Mucosa of stomach (tissue), 1 donor: Measurements from ENCODE around the gene ELAPOR2.
A peak's percentile ranks its signal among the peaks of the same experiment; 100 is the strongest.
"Not testable (repeated sequence)": the region's sequence is repeated elsewhere in the genome, so short reads cannot be mapped to it uniquely, and the experiment has no call there.

ENCODE experiments used
- H3K27me3 ChIP-seq: one replicate; pipeline ENCODE4 v1.7.0; 2013; ENCODE audit warnings: mild to moderate bottlenecking, low read length; ENCODE audit not compliant: control insufficient read depth, insufficient read depth
- H3K36me3 ChIP-seq: one replicate; pipeline ENCODE4 v1.7.0; 2013; ENCODE audit warnings: low read length; ENCODE audit not compliant: control insufficient read depth, insufficient read depth
- H3K4me1 ChIP-seq: one replicate; pipeline ENCODE4 v1.7.0; 2013; ENCODE audit warnings: mild to moderate bottlenecking, low read length; ENCODE audit not compliant: control insufficient read depth, insufficient read depth
- H3K4me3 ChIP-seq: one replicate; pipeline ENCODE4 v1.7.0; 2013; ENCODE audit warnings: low read length
- H3K9ac ChIP-seq: one replicate; pipeline ENCODE4 v1.7.0; 2013; ENCODE audit warnings: mild to moderate bottlenecking, low read length, moderate library complexity
- H3K9me3 ChIP-seq: one replicate; pipeline ENCODE4 v1.7.0; 2013; ENCODE audit warnings: mild to moderate bottlenecking, low read length, moderate library complexity; ENCODE audit not compliant: control insufficient read depth
- donor health status: Pancreatic carcinoma.

ELAPOR2 gene, protein sequence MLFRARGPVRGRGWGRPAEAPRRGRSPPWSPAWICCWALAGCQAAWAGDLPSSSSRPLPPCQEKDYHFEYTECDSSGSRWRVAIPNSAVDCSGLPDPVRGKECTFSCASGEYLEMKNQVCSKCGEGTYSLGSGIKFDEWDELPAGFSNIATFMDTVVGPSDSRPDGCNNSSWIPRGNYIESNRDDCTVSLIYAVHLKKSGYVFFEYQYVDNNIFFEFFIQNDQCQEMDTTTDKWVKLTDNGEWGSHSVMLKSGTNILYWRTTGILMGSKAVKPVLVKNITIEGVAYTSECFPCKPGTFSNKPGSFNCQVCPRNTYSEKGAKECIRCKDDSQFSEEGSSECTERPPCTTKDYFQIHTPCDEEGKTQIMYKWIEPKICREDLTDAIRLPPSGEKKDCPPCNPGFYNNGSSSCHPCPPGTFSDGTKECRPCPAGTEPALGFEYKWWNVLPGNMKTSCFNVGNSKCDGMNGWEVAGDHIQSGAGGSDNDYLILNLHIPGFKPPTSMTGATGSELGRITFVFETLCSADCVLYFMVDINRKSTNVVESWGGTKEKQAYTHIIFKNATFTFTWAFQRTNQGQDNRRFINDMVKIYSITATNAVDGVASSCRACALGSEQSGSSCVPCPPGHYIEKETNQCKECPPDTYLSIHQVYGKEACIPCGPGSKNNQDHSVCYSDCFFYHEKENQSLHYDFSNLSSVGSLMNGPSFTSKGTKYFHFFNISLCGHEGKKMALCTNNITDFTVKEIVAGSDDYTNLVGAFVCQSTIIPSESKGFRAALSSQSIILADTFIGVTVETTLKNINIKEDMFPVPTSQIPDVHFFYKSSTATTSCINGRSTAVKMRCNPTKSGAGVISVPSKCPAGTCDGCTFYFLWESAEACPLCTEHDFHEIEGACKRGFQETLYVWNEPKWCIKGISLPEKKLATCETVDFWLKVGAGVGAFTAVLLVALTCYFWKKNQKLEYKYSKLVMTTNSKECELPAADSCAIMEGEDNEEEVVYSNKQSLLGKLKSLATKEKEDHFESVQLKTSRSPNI

DNA sequence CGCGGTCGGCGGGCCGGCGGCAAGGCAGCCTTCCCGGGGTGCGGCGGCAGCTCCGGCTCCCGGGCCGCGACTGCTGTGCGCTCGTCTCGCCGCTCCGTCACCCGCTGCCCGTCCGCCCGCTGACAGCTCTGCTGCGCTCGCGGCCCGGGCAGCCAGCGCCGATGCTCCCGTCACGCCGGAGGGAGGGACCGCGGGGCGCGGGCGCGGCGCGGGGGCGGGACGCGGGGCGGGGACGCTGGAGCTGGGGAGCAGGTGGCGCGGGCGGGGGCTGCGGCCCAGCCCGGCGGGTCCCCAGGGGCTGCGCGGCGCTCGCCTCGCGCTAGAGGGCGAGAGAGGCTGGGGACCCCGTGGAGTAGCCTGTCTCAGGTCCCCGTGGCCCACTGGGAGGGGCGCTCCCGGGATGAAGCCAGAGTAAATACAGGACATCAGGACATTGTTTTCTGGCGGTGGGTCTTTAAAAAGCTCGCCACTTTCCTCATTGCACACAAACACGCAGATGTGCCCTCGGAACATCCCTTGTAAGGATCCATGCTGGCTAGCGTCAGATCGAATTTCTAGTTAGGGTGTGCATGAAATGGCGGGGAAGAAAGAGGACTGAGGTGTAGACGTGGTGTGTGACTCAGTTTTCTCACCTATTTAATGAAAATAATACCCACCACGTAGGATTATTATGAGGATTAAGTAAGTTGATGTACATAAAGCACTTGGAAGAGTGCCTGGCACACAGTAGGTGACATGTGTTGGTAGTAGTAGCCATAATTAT lies at the start of gene ELAPOR2:
ELAPOR2 (minus strand) TSS at position 130 of the 763 bp plus-strand sequence. CDS start 141 bp downstream, outside the sequence.
- H3K9ac ChIP-seq, result peak within 1 kb of the TSS; percentile 59
- peaks cover 13% of the 10 kb centered on the region for H3K27me3 ChIP-seq
- H3K36me3 ChIP-seq, result no peaks in the 10 kb centered on the region
- peaks cover 7% of the 10 kb centered on the region for H3K4me1 ChIP-seq
- H3K9me3 ChIP-seq, result no peaks in the 10 kb centered on the region
- peak within 1 kb of the TSS; percentile 8 for H3K4me3 ChIP-seq

DNA sequence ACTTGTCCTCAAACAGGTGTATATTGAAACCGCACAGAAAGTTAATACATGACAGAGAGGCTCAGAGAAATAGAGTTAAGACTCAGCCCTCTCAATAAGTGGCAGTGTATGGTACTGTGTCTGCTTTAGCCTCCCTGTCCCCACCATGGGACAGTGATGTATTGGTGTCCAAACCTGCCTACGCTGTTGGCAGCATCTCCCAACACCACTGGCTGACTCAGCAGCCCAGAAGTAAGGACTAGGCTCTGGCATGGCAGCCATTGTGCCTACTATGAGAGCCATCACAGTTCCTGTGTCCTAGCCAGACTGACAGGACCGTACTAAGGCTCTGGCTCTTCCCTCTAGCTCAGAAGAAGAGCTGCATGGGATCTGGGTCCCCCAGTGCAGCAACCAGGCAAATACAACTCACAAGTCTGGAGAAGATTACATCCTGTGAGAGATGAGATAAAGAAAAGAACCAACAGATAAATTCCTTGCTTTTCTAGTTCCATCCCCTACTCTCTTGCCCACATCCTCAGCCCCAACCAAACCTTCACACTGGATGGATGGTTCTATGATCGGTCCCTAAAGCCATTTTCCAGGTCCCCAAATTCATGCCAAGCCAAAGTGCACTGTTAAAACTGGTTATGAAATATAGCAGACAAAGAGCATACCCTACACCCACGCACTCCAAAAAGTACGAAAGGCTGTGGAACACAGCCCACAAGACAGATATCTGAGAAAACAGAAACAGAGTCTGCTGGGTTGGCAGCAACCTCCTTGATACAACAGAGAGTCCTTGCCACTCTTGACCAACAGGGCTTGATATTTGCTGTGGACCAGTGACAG lies 48.7 kb upstream of the ELAPOR2 start:
- Histone ChIP-seq H3K36me3 (no peaks in the 10 kb centered on the region), H3K4me3 (no peak overlapping the region), H3K9me3 (no peaks in the 10 kb centered on the region), H3K4me1 (no peaks in the 10 kb centered on the region), H3K27me3 (no peaks in the 10 kb centered on the region), H3K9ac (no peak overlapping the region)

DNA sequence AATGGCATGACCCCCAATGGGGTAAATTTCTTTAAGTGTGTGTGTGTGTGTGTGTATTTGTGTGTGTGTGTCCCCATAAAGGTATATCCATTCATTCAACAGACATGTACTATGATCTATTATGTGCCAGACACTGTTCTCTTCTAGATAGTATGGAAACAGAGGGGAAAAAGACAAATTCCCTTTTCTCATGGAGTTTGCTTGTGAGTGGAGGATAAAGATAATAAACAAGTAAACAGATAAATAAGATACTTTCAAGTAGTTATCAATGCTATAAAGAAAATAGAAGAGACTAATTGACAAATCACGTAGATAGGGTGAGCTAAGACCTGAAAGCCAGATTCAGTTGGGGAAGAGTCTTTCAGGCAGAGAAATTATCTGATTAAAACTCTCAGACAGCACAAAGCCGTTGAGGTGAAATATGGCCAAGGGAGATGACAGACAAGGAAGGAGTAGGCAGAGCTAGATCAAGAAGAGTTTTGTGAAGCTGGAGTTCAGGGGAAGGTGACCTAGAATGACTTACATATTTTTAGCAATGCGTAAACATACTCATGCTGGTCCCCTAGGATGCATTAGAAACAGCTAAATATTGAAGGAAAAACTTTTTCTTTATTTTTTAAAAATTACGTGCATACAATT lies 47.6 kb upstream of the ELAPOR2 start:
- H3K27me3 ChIP-seq, result no peaks in the 10 kb centered on the region
- no peak overlapping the region for H3K4me3 ChIP-seq

DNA sequence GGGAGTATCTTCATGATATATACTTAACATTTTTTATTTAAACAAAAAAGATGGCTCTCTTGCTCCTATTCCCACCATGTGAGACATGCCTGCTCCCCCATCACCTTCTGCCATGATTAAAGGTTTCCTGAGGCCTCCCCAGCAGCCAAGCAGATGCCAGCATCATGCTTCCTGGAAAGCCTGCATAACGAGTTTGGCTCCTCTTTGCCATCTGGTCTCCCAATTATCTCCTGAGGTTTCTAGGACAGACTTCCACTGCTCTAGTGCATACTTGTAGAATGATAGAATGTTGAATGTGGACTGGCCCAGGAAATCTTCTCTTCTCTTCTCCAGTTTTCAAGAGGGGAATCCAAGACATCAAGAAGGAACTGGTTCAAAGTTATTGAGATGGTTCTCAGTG lies 45.9 kb upstream of the ELAPOR2 start:
- Histone ChIP-seq H3K27me3 (no peaks in the 10 kb centered on the region), H3K4me3 (no peak overlapping the region), H3K4me1 (no peaks in the 10 kb centered on the region), H3K36me3 (no peaks in the 10 kb centered on the region), H3K9me3 (no peaks in the 10 kb centered on the region), H3K9ac (no peak overlapping the region)

More for the DNA sequence above, 47.6 kb upstream of the ELAPOR2 start:
- Histone ChIP-seq H3K9ac (no peak overlapping the region), H3K9me3 (no peaks in the 10 kb centered on the region), H3K4me1 (no peaks in the 10 kb centered on the region), H3K36me3 (no peaks in the 10 kb centered on the region)

DNA sequence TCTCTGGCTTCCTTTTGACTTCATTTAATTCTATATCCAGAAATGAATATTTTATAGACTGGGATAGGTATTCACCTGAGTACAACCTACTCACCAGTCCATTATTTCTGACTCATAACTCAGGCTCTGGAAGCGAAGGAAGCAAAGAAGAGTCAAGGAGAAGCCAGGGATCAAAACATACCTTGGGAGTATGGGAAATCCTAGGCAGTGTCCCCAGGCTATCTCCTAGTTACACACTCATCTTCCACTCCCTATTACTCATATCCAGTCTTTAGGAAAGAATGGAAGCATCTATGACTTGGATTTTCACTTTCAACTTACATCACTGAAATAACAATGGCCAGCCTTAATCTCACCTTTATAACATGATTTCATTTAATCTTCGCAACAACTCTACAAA lies 40.9 kb upstream of the ELAPOR2 start:
- Histone ChIP-seq H3K4me1 (no peaks in the 10 kb centered on the region), H3K4me3 (no peak overlapping the region), H3K36me3 (no peaks in the 10 kb centered on the region), H3K9ac (no peak overlapping the region), H3K27me3 (no peaks in the 10 kb centered on the region), H3K9me3 (no peaks in the 10 kb centered on the region)

DNA sequence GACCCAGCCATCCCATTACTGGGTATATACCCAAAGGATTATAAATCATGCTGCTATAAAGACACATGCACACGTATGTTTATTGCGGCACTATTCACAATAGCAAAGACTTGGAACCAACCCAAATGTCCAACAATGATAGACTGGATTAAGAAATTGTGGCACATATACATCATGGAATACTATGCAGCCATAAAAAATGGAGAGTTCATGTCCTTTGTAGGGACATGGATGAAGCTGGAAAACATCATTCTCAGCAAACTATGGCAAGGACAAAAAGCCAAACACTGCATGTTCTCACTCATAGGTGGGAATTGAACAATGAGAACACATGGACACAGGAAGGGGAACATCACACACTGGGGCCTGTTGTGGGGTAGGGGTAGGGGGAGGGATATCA lies 37.9 kb upstream of the ELAPOR2 start:
- H3K9me3 ChIP-seq, H3K9ac ChIP-seq, H3K4me3 ChIP-seq, H3K36me3 ChIP-seq, H3K27me3 ChIP-seq, H3K4me1 ChIP-seq: not testable (repeated sequence)

DNA sequence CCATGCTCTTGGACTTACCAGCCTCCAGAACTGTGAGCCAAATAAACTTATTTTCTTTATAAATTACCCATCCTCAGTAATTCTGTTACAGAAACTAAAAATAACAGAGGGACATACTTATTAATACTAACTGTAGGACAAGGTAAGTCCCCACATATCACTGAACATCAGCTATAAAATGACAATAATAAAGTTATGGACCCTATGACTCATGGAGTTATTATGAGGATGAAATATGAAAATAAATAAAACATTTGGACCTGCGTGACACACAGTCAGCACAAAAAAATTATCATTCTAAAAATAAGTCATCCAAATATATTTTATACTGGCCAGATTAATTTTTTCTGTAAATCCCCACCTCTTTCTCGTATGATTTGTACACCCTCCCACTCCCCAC lies 34.9 kb upstream of the ELAPOR2 start:
- H3K36me3 ChIP-seq, result no peaks in the 10 kb centered on the region
- no peak overlapping the region for H3K9ac ChIP-seq
- H3K4me1 ChIP-seq, result no peaks in the 10 kb centered on the region
- H3K4me3 ChIP-seq, result no peak overlapping the region
- H3K27me3 ChIP-seq, result no peaks in the 10 kb centered on the region
- no peaks in the 10 kb centered on the region for H3K9me3 ChIP-seq

DNA sequence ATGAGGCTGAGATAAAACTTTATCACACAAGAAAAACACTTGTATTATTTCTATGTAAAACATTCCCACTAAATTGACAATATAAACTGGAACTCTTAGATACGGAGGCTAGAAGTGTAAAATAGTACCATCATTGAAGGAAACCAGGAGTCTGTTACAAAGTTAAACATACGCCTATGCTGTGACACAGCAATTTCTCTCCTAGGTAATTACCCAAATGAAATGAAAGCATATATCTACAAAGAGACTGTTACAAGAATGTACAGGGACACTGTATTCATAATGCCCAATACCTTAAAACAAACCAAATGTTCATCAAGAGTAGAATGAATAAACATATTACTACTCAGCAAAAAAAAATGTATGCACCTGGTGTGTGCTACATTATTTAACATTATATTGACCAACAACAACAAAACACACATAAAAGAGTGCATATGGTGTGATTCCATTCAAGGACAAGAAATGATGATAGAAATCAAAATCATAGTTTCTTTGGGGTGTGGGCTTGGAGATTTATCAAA lies 33.2 kb upstream of the ELAPOR2 start:
- Histone ChIP-seq H3K9me3 (no peaks in the 10 kb centered on the region), H3K27me3 (no peaks in the 10 kb centered on the region), H3K4me3 (no peak overlapping the region), H3K36me3 (no peaks in the 10 kb centered on the region), H3K4me1 (no peaks in the 10 kb centered on the region), H3K9ac (no peak overlapping the region)

DNA sequence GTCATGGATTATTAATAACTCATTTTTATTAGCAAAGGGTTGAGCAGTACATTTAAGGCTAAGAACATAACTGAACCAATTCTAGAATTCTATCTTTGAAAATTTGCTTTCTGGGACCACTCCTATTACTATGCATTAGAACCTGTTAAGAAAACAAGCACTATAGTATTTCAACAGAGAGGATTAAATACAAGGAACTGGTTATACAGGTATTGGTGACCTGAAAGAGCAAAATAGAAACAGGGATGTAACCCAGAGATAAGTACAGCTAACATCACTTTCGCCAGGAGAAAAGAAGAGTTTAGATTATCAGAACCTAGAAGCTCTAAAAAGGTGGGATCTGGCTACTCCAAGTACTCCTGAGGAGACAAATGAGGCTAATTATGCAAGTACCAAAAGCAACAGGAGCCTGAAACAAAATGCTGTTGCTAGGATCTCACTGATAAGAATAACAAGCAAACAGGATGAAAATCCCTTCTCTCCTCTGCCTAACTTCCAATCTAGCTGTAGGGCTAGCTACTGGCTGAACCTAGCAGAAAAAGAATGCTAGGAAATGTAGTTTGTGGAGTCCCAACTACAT lies 32.1 kb upstream of the ELAPOR2 start:
- Histone ChIP-seq H3K27me3 (no peaks in the 10 kb centered on the region), H3K9ac (no peak overlapping the region), H3K36me3 (no peaks in the 10 kb centered on the region), H3K4me1 (no peaks in the 10 kb centered on the region), H3K4me3 (no peak overlapping the region), H3K9me3 (no peaks in the 10 kb centered on the region)

DNA sequence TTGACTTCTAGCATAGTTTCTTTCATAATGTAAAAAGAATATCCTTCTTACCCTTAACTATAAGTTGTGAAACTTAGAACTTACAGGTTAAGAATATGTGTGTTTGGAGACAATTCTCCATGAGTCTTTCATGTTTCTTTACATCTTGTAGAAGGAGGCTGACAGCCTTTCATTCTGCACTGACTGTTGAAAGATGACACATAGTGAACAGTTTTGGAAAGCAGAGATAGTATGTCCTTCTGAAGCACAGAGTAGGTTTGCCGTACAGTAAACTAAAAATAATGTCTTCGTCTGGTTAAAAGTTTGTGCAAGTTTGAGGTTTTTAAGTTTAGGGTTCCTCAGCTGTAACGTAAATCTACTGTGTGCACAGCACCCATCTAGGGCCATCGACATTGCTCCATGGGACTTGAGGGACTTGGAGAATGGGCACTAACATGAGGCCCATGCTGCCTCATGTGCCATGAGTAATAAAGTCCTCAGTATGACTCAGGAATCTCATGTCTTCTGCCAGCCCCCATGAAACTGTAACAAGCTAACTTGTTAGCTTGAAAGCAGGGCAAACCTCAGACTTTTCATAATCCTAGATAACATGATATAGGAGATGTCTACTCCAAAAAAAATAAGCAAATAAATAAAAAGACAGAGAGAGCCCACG lies 24.5 kb upstream of the ELAPOR2 start:
- no peak overlapping the region for H3K4me3 ChIP-seq
- H3K27me3 ChIP-seq, result no peaks in the 10 kb centered on the region
- H3K9ac ChIP-seq, result no peak overlapping the region
- no peaks in the 10 kb centered on the region for H3K36me3 ChIP-seq
- H3K9me3 ChIP-seq, result no peaks in the 10 kb centered on the region
- H3K4me1 ChIP-seq, result no peaks in the 10 kb centered on the region
